HEK293T (cell line): Measurements from ENCODE around the gene GNPTG.

Experiments used
- ARNT ChIP-seq: fragments of 450-650 bp; IDR thresholded peaks from 2 replicates; pipeline ENCODE4 v1.6.1; 2017; ENCODE audit warnings: mild to moderate bottlenecking
- BHLHE40 ChIP-seq: fragments of 450-650 bp; IDR thresholded peaks from 2 replicates; pipeline ENCODE4 v1.6.1; 2016; ENCODE audit warnings: mild to moderate bottlenecking, moderate library complexity, borderline replicate concordance
- FOXK2 ChIP-seq: fragments of 450-650 bp; IDR thresholded peaks from 2 replicates; pipeline ENCODE4 v1.6.1; 2016; ENCODE audit warnings: mild to moderate bottlenecking
- FOXM1 ChIP-seq: fragments of 450-650 bp; IDR thresholded peaks from 2 replicates; pipeline ENCODE4 v1.6.1; 2017; ENCODE audit warnings: mild to moderate bottlenecking, borderline replicate concordance
- L3MBTL2 ChIP-seq: fragments of 450-650 bp; conservative IDR thresholded peaks from 2 replicates; pipeline ENCODE4 v1.6.1; 2016; ENCODE audit warnings: mild to moderate bottlenecking
- SP1 ChIP-seq: fragments of 450-650 bp; IDR thresholded peaks from 2 replicates; pipeline ENCODE4 v1.6.1; 2017
- TARDBP ChIP-seq: fragments of 450-650 bp; IDR thresholded peaks from 2 replicates; pipeline ENCODE4 v1.6.1; 2016
- TF ChIP-seq, protein P1 (sequence below): fragments of 450-650 bp; IDR thresholded peaks from 2 replicates; pipeline ENCODE4 v1.6.1; 2016

DNA sequence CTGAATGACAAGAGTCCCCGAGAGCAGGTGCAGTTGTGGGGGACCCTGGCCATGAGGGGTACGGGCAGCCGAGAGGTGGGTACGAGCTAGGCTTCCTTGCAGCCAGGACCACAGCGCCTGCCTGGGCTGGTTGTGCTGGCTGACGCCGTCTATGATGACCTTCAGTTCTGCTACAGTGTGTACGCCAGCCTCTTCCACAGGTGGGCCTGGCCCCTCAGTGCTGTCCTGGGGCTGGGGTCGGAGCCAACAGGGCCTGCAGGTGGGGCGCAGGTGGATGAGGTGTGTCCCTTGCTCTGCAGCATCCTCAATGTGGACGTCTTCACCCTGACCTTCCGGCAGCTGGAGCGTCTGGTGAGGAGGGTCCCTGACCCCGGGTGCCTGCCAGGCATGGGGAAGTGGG, 7.2 kb upstream of the GNPTG start:
- no peak for TF ChIP-seq TARDBP
- no peak for TF ChIP-seq BHLHE40
- TF ChIP-seq ARNT = no peak
- TF ChIP-seq SP1 = no peak
- no peak for TF ChIP-seq FOXK2
- TF ChIP-seq, protein P1, sequence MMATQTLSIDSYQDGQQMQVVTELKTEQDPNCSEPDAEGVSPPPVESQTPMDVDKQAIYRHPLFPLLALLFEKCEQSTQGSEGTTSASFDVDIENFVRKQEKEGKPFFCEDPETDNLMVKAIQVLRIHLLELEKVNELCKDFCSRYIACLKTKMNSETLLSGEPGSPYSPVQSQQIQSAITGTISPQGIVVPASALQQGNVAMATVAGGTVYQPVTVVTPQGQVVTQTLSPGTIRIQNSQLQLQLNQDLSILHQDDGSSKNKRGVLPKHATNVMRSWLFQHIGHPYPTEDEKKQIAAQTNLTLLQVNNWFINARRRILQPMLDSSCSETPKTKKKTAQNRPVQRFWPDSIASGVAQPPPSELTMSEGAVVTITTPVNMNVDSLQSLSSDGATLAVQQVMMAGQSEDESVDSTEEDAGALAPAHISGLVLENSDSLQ = no peak
- no peak for TF ChIP-seq L3MBTL2
- TF ChIP-seq FOXM1 = no peak
